Tongue (tissue), 2 donors: ENCODE results near the gene CUL5. TPM values are rescaled to one million over a fixed set of nuclear protein-coding genes. Genes with fewer than 3 reads are reported as not detected.

Experiments used
- DNase-seq: peaks from one replicate; pipeline ENCODE4 v3.0.0-alpha.2; 2015
- total RNA-seq: library from RNA; depleted of rRNA; stranded (reverse); fragments of >200 nt; gene quantifications from one replicate; pipeline ENCODE4 v1.2.3, GENCODE V29; 2014

Gene CUL5
- 67.1 TPM for total RNA-seq

- peak; percentile 96 for DNase-seq
Measured at GRCh38 chr11:108008656-108009496, at the start of gene CUL5. TSS of gene CUL5 (plus strand) at chr11:108008898. CDS start at chr11:108009349, 451 bp downstream.

DNA sequence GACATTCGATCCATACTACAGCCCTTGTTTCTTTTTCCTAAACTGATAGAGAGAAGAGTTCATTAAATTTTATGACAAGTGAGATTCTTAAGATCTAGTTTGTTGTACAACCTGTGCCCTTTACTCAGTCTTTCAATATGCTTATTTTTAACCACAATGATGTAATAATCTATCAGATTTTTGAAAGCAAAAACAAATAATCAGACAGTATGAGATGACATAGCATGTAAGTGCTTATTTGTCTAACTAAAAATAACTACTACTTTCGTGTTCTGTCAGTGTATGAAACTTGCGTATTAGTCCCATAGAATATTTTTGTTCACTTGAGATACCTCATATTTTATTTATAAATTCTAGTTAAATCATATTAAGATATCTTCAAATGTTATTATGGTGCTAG, 47.2 kb upstream of the CUL5 start:
- DNase-seq, result no peak

GRCh38 chr11:107962181-107962580, 46.5 kb upstream of the CUL5 start:
- no peak for DNase-seq

DNA sequence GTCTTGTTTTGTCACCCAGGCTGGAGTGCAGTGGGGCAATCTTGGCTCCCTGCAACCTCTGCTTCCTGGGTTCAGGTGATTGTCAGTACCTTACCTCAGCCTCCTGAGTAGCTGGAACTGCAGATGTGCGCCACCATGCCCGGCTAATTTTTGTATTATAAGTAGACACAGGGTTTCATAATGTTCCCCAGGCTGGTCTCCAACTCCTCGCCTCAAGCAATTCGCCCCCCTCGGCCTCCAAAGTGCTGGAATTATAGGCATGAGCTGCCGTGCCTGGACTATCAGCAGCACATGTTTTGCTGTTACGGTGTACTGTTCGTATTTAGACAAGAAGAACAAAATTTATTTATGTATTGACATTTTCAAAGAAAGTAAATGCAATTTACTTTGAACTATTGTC, 45.6 kb upstream of the CUL5 start:
- no peak for DNase-seq

- DNase-seq, result no peak
Measured at GRCh38 chr11:107969219-107969618, 39.5 kb upstream of the CUL5 start.

DNA sequence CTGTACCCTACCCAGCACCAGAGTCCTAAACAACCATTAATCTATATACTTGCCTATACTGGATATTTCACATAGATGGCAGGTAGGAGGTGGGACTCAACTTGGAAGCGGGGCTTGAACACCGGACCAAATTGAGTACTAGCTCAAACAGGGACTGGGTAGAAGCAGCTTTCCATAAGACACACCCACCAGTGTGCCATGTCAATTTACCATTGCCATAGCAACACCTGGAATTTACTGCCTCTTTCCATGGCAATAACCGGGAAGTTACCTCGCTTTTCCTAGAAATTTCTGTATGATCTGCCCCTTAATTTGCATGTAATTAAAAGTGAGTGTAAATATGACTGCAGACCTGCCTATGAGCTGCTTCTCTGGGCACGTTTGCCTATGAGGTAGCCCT, 38.6 kb upstream of the CUL5 start:
- DNase-seq, result no peak

- no peak for DNase-seq
Measured at GRCh38 chr11:107973641-107974040, 35.1 kb upstream of the CUL5 start.

DNA sequence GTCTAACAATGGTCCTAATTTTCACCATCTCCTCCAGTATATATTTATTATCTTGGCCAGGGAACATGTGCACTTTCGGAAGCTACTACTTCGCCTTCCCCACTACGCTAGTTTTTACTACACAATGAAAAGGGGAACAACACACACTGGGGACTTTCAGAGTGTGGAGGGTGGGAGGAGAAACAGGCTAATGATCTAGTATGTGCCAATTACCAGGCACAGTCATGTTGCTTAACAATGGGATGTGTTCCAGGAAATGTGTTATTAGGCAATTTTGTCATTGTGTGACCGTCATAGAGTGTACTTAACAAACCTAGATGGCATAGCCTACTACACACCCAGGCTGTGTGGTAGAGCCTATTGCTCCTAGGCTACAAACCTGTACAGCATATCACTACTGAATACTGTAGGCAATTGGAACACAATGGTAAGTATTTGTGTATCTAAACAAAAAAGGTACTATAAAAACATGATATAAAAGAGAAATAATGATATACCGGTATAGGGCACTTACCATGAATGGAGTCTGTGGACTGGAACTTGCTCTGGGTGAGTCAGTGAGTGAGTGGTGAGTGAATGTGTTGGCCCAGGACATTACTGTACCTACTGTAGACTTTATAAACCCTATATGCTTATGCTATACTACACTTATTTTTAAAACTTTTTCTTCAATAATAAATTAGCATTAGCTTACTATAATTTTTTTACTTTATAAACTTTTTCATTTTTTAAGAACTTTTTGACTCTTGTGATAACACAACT, 20.1 kb upstream of the CUL5 start:
- no peak for DNase-seq

GRCh38 chr11:107991868-107992414, 16.8 kb upstream of the CUL5 start:
- DNase-seq, result no peak

GRCh38 chr11:107996006-107996776, 12.5 kb upstream of the CUL5 start:
- DNase-seq, result no peak

GRCh38 chr11:107998761-107999160, 9.9 kb upstream of the CUL5 start:
- no peak for DNase-seq

DNA sequence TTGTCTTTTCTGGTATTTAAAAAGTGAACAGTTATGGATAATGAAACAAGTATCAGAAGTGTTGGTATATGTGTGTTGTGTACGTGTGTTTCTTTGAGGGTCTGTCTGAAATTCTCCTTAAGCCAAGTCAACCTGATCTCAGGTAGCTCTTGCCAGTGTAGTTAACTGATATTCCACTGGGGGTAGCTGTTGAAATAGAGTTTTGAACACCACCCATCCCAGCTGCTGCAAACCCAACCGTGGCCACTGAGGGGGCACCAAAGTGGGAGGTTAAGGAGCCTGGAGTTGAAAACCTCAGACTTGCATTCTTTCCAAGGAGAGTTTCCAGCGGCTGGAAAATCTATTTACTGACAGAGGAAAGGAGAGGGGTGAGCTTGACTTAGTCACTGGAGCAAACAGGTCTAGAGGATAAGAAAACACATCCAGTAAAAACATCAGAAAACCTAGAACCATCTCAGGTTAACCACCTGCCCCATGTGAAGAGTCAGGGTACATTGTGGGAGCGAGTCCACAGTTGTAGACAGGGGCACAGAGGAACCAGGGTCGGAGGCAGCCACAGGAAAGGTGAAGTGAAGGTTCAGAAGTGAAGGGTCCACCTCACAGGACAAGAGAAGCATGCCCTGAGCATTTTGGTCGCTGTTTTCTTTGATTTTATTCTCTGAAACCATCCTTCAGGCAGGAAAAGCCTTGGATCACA, 8.8 kb upstream of the CUL5 start:
- DNase-seq, result peak; percentile 21

- DNase-seq, result no peak
Measured at GRCh38 chr11:108002476-108002875, 6.2 kb upstream of the CUL5 start.

DNA sequence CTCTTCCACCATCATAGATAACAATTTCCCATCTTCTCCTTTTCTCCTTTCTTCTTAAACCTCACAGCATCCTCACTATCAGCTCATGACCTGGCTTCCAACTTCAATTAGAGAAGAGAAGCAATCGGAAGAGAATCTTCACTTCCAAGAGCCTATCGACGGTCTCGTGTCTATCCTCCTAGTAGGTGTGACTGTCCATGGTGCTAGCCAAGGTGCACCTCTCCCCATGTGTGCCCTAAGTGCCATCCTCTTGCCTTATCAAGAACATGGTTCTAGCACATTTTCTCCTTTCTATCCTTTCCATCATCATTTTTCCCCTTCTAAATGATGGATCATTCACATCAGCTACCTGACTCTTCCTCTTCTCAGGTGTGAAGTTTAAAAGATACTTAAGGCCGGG, 5.1 kb upstream of the CUL5 start:
- DNase-seq, result no peak

DNA sequence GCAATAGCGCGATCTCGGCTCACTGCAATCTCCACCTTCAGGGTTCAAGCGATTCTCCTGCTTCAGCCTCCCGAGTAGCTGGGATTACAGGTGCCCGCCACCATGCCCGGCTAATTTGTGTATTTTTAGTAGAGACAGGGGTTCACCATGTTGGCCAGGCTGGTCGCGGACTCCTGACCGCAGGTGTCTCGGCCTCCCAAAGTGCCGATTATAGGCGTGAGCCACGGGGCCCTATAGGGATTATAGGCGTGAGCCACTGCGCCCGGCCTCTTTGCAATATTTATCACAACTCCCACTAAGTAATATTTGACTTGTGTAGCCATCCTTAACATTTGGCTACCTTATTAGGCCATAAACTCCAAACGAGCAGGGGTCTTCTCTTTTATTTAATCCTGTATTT, 879 bp upstream of the CUL5 start:
- DNase-seq, result no peak

- peak; percentile 12 for DNase-seq
Measured at GRCh38 chr11:108009497-108010370, 1.0 kb downstream of the CUL5 start.

GRCh38 chr11:108012139-108012725, 3.5 kb downstream of the CUL5 start:
- DNase-seq, result no peak

DNA sequence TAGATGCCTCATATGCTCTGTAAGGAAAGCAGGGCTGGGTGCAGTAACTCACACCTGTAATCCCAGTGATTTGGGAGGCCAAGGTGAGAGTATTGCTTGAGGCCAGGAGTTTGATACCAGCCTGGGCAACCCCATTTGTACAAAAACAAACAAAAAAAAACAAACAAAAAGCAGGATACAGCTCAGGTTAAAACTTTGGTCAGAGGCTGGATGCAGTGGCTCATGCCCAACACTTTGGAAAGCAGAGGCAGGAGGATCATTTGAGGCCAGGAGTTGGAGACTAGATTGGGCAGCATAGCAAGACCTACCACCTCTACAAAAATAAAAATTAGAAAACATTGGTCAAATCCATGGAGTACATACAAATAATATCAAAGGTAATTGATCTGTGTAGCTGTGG, 7.9 kb downstream of the CUL5 start:
- DNase-seq, result no peak

DNA sequence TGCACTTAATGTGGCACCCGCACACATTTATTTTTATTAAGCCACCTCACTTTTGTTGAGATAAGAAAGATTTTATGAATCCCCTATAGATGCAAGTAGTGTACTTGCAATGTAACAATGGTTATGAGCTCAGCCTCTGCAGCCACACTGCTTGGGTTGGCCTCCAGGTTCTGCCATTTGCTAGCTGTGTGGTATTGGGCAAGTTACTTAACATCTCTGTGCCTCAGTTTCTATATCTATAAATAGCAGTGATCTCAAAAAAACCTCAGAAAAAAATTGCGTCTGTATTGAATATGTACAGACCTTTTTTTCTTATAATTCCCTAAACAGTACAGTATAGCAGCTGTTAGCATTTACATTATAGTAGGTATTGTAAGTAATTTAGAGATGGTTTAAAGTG, 10.0 kb downstream of the CUL5 start:
- DNase-seq, result no peak

DNA sequence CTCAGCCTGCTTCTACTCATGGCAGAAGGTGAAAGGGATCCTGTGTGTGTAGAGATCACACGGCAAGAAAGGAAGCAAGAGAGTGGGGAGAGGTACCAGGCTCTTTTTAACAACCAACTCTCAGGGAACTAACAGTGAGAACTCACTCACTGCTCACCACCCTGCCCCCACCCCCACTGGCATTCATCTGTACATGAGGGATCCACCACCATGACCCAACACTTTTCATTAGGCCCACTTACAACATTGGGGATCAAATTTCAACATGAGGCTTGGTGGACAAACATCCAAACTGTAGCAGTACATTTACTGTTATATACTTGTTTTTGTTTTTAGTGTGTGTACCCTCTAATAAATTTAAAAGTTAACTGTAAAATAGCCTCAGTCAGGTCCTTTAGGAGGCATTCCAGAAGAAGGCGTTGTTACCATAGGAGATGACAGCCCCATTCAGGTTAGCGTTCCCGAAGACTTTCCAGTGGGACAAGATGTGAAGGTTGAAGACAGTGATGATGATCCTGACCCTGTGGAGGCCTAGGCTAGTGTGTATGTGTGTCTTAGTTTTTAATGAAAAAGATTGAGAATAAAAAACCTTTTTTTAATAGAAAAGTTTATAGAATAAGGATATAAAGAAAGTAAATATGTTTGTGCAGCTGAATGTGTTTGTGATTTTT, 11.3 kb downstream of the CUL5 start:
- no peak for DNase-seq
